HL-60 (cell line): ENCODE results near the gene SLC51B.
A peak's percentile ranks its signal among the peaks of the same experiment; 100 is the strongest.

Source experiments
- DNase-seq, 2 experiments: peaks; one replicate each; pipeline ENCODE4 v3.0.0-alpha.2; 2010 to 2020; ENCODE audit warnings: low read depth in 1 of 2, low spot score in 1 of 2
- H3K27ac ChIP-seq: fragments of 250-450 bp; sonication (Bioruptor Pico); replicated peaks from 2 replicates; pipeline ENCODE4 v1.5.1; 2020; ENCODE audit warnings: mild to moderate bottlenecking, moderate library complexity
- H3K27me3 ChIP-seq: fragments of 250-450 bp; sonication (Bioruptor Pico); 2 replicates; pipeline ENCODE4 v1.5.1; 2021; ENCODE audit warnings: mild to moderate bottlenecking, moderate library complexity; ENCODE audit not compliant: insufficient read depth, poor library complexity, severe bottlenecking
- H3K4me3 ChIP-seq: replicated peaks from 2 replicates; pipeline ENCODE4 v1.5.1; 2011; ENCODE audit warnings: mild to moderate bottlenecking, control low read depth, low read length; ENCODE audit not compliant: insufficient read depth
- GABPA ChIP-seq: IDR thresholded peaks from 2 replicates; pipeline ENCODE4 v1.6.1; 2012; ENCODE audit warnings: low read depth
- POLR2AphosphoS5 ChIP-seq: IDR thresholded peaks from 2 replicates; pipeline ENCODE4 v1.6.1; 2012; ENCODE audit warnings: low read depth
- SPI1 ChIP-seq: IDR thresholded peaks from 2 replicates; pipeline ENCODE4 v1.6.1; 2012; ENCODE audit warnings: low read depth, mild to moderate bottlenecking, borderline replicate concordance
- TF ChIP-seq, protein P1 (sequence below): IDR thresholded peaks from 2 replicates; pipeline ENCODE4 v1.6.1; 2012; ENCODE audit warnings: low read depth; ENCODE audit not compliant: insufficient replicate concordance
- TF ChIP-seq, protein P2 (sequence below): IDR thresholded peaks from one replicate; pipeline ENCODE4 v1.5.1; 2011; ENCODE audit warnings: low read length, control low read depth, inconsistent platforms; ENCODE audit not compliant: insufficient read depth

The SLC51B gene

DNA sequence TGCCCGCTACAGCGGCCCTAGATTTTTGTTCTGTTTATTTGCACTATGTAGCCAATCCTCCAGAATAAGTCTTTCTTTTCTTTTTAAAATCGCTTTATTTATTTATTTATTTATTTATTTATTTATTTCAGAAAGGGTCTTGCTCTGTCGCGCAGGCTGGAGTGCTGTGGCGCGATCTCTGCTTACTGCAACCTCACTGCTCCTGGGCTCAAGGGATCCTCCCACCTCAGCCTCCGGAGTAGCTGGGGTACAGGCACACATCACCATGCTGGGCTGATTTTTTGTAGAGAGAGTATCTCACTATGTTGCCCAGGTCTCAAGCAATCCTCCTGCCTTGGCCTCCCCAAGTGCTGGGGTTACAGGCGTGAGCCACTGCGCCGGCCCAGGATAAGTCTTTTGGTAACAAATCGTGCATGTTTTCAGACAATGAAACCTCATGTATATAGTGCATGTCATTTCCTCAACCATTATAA is 15.4 kb upstream of the SLC51B start:
- H3K27me3 ChIP-seq, result no peaks in the 10 kb centered on the region
- no peak for DNase-seq
- H3K4me3 ChIP-seq, result no peak overlapping the region; the same call in 1 of the 2 replicates
- TF ChIP-seq POLR2AphosphoS5 (no peak), SPI1 (no peak), GABPA (no peak)
- TF ChIP-seq, protein P1, sequence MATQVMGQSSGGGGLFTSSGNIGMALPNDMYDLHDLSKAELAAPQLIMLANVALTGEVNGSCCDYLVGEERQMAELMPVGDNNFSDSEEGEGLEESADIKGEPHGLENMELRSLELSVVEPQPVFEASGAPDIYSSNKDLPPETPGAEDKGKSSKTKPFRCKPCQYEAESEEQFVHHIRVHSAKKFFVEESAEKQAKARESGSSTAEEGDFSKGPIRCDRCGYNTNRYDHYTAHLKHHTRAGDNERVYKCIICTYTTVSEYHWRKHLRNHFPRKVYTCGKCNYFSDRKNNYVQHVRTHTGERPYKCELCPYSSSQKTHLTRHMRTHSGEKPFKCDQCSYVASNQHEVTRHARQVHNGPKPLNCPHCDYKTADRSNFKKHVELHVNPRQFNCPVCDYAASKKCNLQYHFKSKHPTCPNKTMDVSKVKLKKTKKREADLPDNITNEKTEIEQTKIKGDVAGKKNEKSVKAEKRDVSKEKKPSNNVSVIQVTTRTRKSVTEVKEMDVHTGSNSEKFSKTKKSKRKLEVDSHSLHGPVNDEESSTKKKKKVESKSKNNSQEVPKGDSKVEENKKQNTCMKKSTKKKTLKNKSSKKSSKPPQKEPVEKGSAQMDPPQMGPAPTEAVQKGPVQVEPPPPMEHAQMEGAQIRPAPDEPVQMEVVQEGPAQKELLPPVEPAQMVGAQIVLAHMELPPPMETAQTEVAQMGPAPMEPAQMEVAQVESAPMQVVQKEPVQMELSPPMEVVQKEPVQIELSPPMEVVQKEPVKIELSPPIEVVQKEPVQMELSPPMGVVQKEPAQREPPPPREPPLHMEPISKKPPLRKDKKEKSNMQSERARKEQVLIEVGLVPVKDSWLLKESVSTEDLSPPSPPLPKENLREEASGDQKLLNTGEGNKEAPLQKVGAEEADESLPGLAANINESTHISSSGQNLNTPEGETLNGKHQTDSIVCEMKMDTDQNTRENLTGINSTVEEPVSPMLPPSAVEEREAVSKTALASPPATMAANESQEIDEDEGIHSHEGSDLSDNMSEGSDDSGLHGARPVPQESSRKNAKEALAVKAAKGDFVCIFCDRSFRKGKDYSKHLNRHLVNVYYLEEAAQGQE, result no peak
- TF ChIP-seq, protein P2, sequence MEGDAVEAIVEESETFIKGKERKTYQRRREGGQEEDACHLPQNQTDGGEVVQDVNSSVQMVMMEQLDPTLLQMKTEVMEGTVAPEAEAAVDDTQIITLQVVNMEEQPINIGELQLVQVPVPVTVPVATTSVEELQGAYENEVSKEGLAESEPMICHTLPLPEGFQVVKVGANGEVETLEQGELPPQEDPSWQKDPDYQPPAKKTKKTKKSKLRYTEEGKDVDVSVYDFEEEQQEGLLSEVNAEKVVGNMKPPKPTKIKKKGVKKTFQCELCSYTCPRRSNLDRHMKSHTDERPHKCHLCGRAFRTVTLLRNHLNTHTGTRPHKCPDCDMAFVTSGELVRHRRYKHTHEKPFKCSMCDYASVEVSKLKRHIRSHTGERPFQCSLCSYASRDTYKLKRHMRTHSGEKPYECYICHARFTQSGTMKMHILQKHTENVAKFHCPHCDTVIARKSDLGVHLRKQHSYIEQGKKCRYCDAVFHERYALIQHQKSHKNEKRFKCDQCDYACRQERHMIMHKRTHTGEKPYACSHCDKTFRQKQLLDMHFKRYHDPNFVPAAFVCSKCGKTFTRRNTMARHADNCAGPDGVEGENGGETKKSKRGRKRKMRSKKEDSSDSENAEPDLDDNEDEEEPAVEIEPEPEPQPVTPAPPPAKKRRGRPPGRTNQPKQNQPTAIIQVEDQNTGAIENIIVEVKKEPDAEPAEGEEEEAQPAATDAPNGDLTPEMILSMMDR, result no peak
- H3K27ac ChIP-seq, result no peak overlapping the region

DNA sequence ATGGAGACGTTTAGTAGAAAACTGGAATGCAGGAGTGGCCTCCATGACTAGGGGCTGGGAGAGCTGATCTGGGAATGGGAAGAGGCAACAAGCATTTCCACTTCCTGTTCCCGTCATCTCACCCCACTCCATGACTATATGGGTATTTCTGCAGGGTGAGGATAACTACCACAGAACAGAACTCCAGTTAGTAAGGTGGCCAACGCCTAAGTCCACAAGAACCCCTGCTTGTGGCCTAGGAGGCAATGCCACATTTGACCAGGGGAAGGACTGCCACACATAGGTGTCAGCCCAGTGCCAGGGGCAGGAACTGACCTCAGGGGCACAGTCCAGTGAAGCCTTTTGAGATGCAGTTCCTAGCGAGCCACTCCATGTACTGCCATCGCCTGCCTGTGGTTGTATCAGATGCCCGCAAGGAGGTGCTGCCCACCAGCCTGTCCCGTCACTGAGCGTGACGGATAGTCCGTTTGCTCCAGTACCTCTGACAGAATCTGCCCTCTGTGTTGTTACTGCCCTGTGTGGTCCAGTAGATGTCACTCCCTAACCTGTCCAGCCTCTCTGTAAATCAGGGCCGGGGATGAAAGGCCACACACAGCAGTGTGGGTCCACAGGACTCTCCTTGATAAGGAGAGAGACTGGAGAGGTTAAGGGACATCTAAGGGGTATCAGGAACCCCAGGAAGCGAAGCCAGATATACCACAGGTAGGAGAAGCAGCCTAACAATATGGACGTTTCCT is 12.2 kb upstream of the SLC51B start:
- Histone ChIP-seq H3K4me3 (no peak overlapping the region), H3K27ac (no peak overlapping the region), H3K27me3 (no peaks in the 10 kb centered on the region)
- DNase-seq, result peak in 1 of 2 experiments; percentile 43
- TF ChIP-seq, protein P1, result no peak
- TF ChIP-seq, protein P2, result peak; percentile 53
- no peak for TF ChIP-seq POLR2AphosphoS5
- TF ChIP-seq SPI1, result no peak
- no peak for TF ChIP-seq GABPA

GRCh38 chr15:65033659-65034269 is 11.4 kb upstream of the SLC51B start:
- H3K27ac ChIP-seq, result no peak overlapping the region
- peak in 1 of 2 experiments; percentile 32 for DNase-seq
- H3K4me3 ChIP-seq, result no peak overlapping the region
- H3K27me3 ChIP-seq, result no peaks in the 10 kb centered on the region
- TF ChIP-seq GABPA (no peak), POLR2AphosphoS5 (no peak), SPI1 (no peak)
- TF ChIP-seq, protein P2, result peak; percentile 44
- TF ChIP-seq, protein P1, result no peak
